Skeletal muscle cell (primary cell): ENCODE measurements around the gene FLRT1.
A peak's percentile ranks its signal among the peaks of the same experiment; 100 is the strongest.

ENCODE experiments used
- DNase-seq: peaks from one replicate; pipeline ENCODE4 v3.0.0-alpha.2; 2010; ENCODE audit warnings: low read depth
- H3K4me3 ChIP-seq: 2 replicates; pipeline ENCODE4 v1.5.1; 2011; ENCODE audit warnings: low read depth, mild to moderate bottlenecking, control low read depth, low read length, moderate library complexity

Gene FLRT1

DNA sequence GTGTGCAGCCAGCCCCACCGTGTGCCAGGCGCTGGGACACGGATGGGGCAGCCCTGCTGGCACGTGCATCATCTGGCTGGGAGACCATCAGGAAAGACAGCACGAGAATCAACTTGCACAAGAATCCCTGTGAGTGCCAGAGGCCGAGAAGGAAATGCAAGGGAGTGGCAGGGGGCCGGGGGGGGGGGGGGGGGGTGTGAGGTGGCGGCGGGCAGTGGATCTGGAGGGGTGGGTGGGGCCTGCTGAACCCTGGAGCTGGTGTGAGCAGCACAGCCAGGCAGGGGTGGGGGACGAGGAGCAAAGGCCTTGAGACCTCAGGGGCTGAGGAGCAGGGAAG, 14.0 kb upstream of the FLRT1 start:
- no peak for DNase-seq
- no peak overlapping the region for H3K4me3 ChIP-seq

- no peak for DNase-seq
- no peak overlapping the region for H3K4me3 ChIP-seq
These were observed 13.5 kb upstream of the FLRT1 start for GRCh38 chr11:64022125-64022784.

GRCh38 chr11:64023712-64024710, 11.7 kb upstream of the FLRT1 start:
- no peak overlapping the region for H3K4me3 ChIP-seq
- DNase-seq, result no peak

DNA sequence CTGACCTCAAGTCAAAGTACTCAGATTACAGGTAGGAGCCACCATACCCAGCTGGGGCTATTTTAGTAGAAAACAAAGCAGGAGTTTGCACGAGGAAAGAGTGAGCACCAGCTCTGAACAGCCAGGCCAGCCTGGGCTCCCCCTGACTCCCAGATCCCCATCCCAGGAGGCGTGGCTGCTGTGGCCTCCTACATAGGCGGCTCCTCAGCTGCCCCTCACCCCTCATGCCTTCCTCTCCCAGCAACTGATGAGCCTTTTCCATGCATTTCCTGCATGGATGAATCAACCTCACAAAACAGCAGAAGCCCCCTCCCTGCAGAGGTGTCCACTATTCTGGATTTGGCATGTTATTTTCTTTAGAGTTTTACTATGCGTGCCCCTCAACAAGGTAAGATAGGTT, 10.5 kb upstream of the FLRT1 start:
- no peak overlapping the region for H3K4me3 ChIP-seq

GRCh38 chr11:64026575-64027205, 9.0 kb upstream of the FLRT1 start:
- no peak overlapping the region for H3K4me3 ChIP-seq
- DNase-seq, result no peak

More for the DNA sequence above, 10.5 kb upstream of the FLRT1 start:
- no peak for DNase-seq

DNA sequence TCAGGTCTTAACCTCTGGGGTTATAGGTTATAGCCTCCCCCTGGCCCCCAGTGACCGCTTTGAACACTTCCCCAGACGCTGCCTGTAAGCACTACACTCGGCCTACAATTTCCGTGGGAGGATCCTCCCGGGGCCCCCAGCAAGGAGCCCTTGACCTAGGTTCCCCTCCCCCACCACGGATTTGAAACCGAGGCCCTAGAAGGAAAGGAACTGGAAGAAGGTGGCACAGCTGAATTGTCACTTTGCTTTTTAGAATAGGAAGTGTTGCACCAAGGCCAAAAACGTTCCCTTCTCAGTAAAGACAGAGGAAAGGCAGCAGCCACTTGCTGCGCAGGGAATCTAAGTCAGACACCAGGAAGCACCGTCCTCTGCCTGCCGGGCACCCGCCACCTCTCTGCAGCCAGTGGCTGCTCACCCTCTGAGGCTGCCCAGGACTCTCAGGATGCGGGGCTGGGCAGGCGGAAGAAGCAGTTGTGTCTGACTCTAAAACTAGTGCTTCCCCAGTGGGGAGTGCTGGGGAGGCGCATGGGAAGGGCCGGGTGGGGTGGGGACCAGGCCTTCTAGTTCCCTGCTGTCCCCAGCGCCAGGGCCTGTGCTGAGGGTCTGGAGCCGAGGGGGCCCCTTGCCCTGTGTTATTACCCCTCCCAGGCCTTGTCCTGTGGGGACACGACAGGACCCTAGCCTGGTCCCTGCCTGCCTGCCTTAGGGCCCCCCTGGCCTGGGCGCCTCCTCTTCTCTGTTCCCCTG, 7.9 kb upstream of the FLRT1 start:
- DNase-seq, result no peak
- H3K4me3 ChIP-seq, result no peak overlapping the region

- DNase-seq, result no peak
- H3K4me3 ChIP-seq, result no peak overlapping the region
These were observed 7.2 kb upstream of the FLRT1 start for GRCh38 chr11:64028398-64029115.

- no peak for DNase-seq
- no peak overlapping the region for H3K4me3 ChIP-seq
These were observed 6.0 kb upstream of the FLRT1 start for GRCh38 chr11:64029773-64030172.

DNA sequence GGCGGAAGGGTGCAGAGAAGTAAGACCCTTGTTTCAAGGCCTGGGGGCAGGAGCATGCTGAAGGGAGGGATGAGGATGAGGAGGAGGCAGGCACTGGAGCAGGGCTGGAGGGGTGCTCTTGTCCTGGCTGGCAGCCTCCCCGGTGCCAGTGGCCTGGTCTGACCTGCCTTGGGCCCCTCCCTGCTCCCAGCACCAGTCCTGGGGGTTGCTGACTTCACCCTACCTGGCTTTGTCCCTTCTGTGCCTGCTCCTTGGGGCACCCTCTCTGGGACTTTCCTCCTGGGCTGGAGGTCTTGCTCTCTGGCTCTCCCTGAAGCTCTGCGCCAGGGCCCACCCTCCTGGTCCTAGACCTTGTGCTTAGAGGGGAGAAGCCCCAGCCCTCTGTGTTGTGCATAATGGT, 4.7 kb upstream of the FLRT1 start:
- no peak overlapping the region for H3K4me3 ChIP-seq
- DNase-seq, result no peak

DNA sequence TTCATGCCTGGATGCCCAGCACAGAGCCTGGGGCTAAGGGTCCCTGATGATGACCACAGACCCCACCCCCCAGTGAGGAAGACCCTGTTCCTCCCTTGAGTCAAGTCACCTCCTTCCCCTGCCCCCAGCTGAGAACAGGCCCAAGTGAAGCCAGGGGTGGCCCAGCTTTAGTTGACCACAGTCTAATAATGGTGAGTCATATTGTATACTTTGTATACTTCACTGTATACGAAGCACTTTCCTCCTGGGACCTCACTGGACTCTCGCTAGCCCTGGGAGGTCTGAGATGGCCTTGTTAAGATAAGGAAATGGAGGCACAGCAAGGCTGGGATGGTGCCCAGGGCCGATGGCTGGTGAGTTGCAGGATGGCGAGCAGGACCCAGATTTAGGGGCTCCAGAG, 3.7 kb upstream of the FLRT1 start:
- H3K4me3 ChIP-seq, result no peak overlapping the region
- DNase-seq, result no peak

- no peak for DNase-seq
- no peak overlapping the region for H3K4me3 ChIP-seq
These were observed 1.3 kb upstream of the FLRT1 start for GRCh38 chr11:64034411-64034811.

DNA sequence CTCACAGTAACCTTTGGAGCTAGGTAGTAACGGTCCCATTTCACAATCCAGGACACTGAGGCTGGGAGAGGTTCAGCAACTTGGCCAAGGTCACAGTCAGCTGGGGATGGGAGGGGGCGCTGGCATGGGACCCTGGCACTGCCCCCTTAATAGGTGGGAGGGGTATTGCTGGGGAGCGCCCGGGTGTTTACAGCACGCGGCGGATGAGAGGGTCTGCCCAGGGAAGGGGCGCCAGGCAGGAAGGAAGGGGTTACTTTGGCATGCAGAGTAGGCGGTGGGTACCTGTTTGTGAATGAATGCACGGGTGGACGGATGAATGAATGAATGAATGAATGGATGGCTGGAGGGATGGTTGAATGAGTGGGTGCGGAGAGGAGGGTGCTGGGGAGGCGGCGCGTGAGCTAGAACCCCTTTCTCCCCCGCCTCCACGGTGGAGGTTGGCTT, 628 bp upstream of the FLRT1 start:
- peak overlapping the region; percentile 20 for H3K4me3 ChIP-seq
- DNase-seq, result no peak

DNA sequence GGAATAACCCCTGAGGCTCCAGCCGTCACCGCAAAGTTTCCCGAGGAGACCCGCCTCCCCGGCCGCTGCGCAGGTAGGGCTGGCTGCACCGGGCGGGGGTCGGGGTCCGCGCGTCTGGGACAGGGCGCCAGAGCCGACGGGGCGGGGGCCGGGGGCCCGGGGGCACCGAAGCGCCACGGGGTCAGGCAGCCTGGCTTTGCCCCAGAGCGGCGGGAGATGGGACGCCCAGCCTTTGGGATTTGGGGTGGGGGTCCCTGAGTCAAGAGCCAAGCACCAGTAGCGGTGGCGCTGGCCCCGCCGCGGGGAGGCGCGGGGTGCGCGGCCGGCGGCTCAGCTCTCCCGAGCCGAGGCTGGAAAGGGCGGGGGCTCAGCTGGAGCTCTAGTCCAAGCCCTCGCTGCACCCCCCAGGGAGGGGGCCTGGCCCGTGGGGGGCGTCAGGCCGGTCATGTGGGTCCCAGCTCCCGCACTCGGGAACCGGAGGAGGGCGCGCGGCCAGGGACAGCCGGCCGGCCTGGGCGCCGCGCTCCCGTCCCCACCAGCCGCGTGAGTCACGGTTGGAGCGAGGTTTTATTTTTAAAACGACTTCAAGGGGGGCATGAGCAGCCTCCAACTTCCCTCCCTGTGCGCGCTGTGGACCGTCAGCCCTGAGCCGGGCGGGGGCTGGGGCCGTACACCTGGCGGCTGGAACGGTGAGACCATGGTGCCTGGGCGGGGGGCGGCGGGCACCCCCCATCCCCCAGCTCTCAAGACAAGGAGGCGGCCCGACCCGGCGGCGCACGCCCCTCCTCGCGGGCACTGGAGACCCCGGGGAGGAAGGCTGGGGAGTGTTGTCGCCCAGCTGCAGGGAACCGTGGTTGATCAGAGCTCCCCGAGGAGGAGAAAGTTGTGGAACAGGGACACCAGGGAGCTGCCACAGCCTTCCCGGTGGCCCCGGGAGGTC, 626 bp downstream of the FLRT1 start:
- H3K4me3 ChIP-seq, result peak overlapping the region; percentile 49
- DNase-seq, result no peak

- H3K4me3 ChIP-seq, result no peak overlapping the region
- DNase-seq, result no peak
These were observed 1.4 kb downstream of the FLRT1 start for GRCh38 chr11:64037027-64037634.

DNA sequence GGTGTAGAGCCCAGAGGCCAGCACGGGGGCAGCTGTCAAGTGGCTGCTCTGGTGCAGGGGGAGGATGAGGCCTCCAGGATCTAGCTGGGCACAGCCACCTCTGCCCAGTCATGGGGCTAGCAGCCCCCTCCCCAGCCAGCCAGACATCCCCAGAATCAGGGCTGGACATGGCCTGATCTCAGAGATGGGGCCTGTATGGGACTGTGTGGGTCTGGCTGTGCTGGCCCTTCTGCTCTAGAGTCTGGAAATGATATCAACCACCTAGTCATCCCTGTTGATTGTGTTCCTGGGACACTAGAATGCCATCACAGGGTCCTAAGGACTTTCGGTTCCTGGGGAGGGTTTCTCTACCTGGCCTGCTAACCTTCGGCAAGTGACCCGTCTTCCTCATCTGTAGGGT, 2.8 kb downstream of the FLRT1 start:
- H3K4me3 ChIP-seq, result no peak overlapping the region

DNA sequence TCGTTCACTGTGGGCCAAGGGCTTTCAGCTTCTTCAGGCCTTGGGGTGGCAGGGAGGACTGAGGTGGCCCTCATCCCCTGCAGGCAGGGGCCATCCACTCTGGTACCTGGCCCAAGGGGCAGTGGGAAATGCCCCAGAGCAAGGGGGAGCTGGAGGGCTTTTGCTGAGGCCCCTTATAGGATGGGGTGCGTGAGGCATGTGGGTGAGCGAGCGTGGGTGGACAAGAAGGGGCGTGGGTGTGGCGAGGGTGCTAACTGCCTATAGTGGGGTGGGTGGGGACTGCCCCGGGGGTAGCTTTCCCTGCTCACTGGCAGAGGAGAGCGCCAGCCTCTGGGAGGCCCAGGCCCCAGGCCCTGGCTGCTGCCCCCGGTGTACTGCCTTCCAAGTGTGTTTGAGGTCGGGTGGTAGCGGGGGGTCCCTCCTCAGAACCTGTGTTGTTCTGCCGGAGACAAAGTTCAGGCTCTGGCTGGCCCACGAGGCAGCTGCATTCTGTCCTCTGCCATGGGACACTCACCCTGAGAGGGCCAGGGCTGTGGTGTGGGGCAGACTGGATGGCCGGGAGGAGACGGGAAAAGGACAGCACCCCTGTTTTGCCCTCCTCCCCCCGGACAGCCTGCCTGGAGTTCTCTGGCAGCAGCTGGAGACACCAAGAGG, 3.4 kb downstream of the FLRT1 start:
- DNase-seq, result no peak
- no peak overlapping the region for H3K4me3 ChIP-seq

More for the DNA sequence above, 2.8 kb downstream of the FLRT1 start:
- no peak for DNase-seq

GRCh38 chr11:64040684-64041322, 5.1 kb downstream of the FLRT1 start:
- no peak overlapping the region for H3K4me3 ChIP-seq
- no peak for DNase-seq
